DND-41 (cell line): ENCODE data around the gene ARID3A.

ENCODE experiments used
- ATAC-seq: fragments of 200-7000 bp; cut with Tn5 transposase; 3 replicates; pipeline ENCODE4 v1.9.1; 2021; ENCODE audit warnings: low read depth; ENCODE audit not compliant: insufficient read depth
- DNase-seq: peaks from one replicate; pipeline ENCODE4 v3.0.0-alpha.2; 2020
- H2AFZ ChIP-seq: 2 replicates; pipeline ENCODE4 v1.6.0; 2012; ENCODE audit warnings: low read depth, low read length
- H3K27ac ChIP-seq: 2 replicates; pipeline ENCODE4 v1.5.1; 2012; ENCODE audit warnings: low read length, inconsistent platforms
- H3K27me3 ChIP-seq: fragments of 200-600 bp; sonication (generic); 2 replicates; pipeline ENCODE4 v1.6.0; 2012; ENCODE audit warnings: low read length, mild to moderate bottlenecking, inconsistent platforms; ENCODE audit not compliant: insufficient read depth, poor library complexity
- H3K36me3 ChIP-seq: 2 replicates; pipeline ENCODE4 v1.5.1; 2012; ENCODE audit warnings: low read length, inconsistent platforms; ENCODE audit not compliant: insufficient read depth
- H3K4me1 ChIP-seq: 2 replicates; pipeline ENCODE4 v1.5.1; 2012; ENCODE audit warnings: mild to moderate bottlenecking, low read length; ENCODE audit not compliant: insufficient read depth
- H3K4me2 ChIP-seq: 2 replicates; pipeline ENCODE4 v1.6.0; 2012; ENCODE audit warnings: mild to moderate bottlenecking, moderate library complexity, low read length, inconsistent platforms; ENCODE audit not compliant: insufficient read depth
- H3K4me3 ChIP-seq, 2 experiments: fragments of 200-600 bp in 1 of 2; shearing (Covaris generic) in 1 of 2; 2 replicates each; pipeline ENCODE4 v1.5.1; 2012 to 2016; ENCODE audit warnings: inconsistent platforms in 2 of 2, low read length in 2 of 2, mild to moderate bottlenecking in 2 of 2, low read depth in 1 of 2, moderate library complexity in 1 of 2
- H3K79me2 ChIP-seq: 2 replicates; pipeline ENCODE4 v1.6.0; 2012; ENCODE audit warnings: low read length, inconsistent platforms; ENCODE audit not compliant: insufficient read depth
- H3K9ac ChIP-seq: 2 replicates; pipeline ENCODE4 v1.6.0; 2012; ENCODE audit warnings: low read depth, mild to moderate bottlenecking, inconsistent platforms, low read length, moderate library complexity
- H3K9me3 ChIP-seq: 2 replicates; pipeline ENCODE4 v1.5.1; 2012; ENCODE audit warnings: low read length, moderate library complexity, mild to moderate bottlenecking, inconsistent platforms; ENCODE audit not compliant: insufficient read depth, severe bottlenecking
- H4K20me1 ChIP-seq: 2 replicates; pipeline ENCODE4 v1.6.0; 2012; ENCODE audit warnings: low read length; ENCODE audit not compliant: insufficient read depth
- EZH2 ChIP-seq: IDR thresholded peaks from 3 replicates; pipeline ENCODE4 v1.6.1; 2012; ENCODE audit warnings: borderline replicate concordance, low read depth, mild to moderate bottlenecking, moderate library complexity, low read length, inconsistent platforms; ENCODE audit not compliant: severe bottlenecking
- TF ChIP-seq, protein P1 (sequence below): IDR thresholded peaks from 2 replicates; pipeline ENCODE4 v1.5.1; 2012; ENCODE audit warnings: borderline replicate concordance, low read length, moderate library complexity, mild to moderate bottlenecking; ENCODE audit not compliant: poor library complexity, severe bottlenecking; ENCODE audit errors: extremely low read depth

The ARID3A gene

GRCh38 chr19:885536-886224, 40.2 kb upstream of the ARID3A start:
- Histone ChIP-seq H3K27ac (no peak overlapping the region), H3K4me1 (peaks cover 1% of the 10 kb centered on the region; the same call in 1 of the 2 replicates), H3K9ac (no peak overlapping the region), H3K36me3 (peaks cover 88% of the 10 kb centered on the region), H3K27me3 (no peaks in the 10 kb centered on the region), H4K20me1 (peaks cover 5% of the 10 kb centered on the region), H3K4me3 (no peak overlapping the region), H3K4me2 (no peak overlapping the region), H2AFZ (no peak overlapping the region), H3K79me2 (peaks cover 4% of the 10 kb centered on the region), H3K9me3 (no peaks in the 10 kb centered on the region)
- DNase-seq (no peak), ATAC-seq (no peak)
- no peak for TF ChIP-seq EZH2
- TF ChIP-seq, protein P1, sequence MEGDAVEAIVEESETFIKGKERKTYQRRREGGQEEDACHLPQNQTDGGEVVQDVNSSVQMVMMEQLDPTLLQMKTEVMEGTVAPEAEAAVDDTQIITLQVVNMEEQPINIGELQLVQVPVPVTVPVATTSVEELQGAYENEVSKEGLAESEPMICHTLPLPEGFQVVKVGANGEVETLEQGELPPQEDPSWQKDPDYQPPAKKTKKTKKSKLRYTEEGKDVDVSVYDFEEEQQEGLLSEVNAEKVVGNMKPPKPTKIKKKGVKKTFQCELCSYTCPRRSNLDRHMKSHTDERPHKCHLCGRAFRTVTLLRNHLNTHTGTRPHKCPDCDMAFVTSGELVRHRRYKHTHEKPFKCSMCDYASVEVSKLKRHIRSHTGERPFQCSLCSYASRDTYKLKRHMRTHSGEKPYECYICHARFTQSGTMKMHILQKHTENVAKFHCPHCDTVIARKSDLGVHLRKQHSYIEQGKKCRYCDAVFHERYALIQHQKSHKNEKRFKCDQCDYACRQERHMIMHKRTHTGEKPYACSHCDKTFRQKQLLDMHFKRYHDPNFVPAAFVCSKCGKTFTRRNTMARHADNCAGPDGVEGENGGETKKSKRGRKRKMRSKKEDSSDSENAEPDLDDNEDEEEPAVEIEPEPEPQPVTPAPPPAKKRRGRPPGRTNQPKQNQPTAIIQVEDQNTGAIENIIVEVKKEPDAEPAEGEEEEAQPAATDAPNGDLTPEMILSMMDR, result no peak

GRCh38 chr19:887072-887471, 38.8 kb upstream of the ARID3A start:
- Histone ChIP-seq H3K79me2 (peaks cover 16% of the 10 kb centered on the region), H3K4me1 (peaks cover 13% of the 10 kb centered on the region), H3K27me3 (no peaks in the 10 kb centered on the region), H3K4me3 (no peak overlapping the region), H3K36me3 (peaks cover 80% of the 10 kb centered on the region), H3K4me2 (no peak overlapping the region), H4K20me1 (peaks cover 5% of the 10 kb centered on the region), H3K9me3 (no peaks in the 10 kb centered on the region), H2AFZ (no peak overlapping the region), H3K27ac (no peak overlapping the region), H3K9ac (no peak overlapping the region)
- ATAC-seq, result no peak
- DNase-seq, result no peak
- TF ChIP-seq, protein P1, result no peak
- TF ChIP-seq EZH2, result no peak

DNA sequence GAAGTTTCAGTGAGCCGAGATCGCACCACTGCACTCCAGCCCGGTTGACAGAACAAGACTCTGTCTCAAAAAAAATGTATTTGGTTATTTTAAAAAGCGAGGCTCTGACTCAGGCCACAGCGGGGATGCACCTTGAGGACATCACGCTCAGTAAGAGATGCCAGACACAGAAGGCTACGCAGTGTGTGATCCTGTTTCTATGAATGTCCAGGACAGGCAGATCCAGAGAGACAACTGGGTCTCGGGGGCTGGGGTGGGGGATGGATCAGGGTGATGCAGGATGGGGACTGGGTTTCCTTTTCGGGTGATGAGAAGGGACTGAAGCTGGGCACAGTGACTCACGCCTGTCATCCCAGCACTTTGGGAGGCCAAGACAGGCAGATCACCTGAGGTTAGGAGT, 38.2 kb upstream of the ARID3A start:
- no peak overlapping the region for H3K27ac ChIP-seq
- H3K4me3 ChIP-seq, result no peak overlapping the region
- no peak for DNase-seq
- no peaks in the 10 kb centered on the region for H3K9me3 ChIP-seq
- no peak overlapping the region for H3K4me2 ChIP-seq
- ATAC-seq, result no peak
- TF ChIP-seq, protein P1, result no peak
- no peak for TF ChIP-seq EZH2
- peaks cover 5% of the 10 kb centered on the region for H4K20me1 ChIP-seq
- H3K27me3 ChIP-seq, result no peaks in the 10 kb centered on the region
- peaks cover 16% of the 10 kb centered on the region for H3K4me1 ChIP-seq
- H2AFZ ChIP-seq, result no peak overlapping the region
- no peak overlapping the region for H3K9ac ChIP-seq
- H3K36me3 ChIP-seq, result peaks cover 75% of the 10 kb centered on the region
- H3K79me2 ChIP-seq, result peaks cover 21% of the 10 kb centered on the region
